SK-N-SH (cell line): ENCODE results near the gene OR52E4. TPM values are rescaled to one million over a fixed set of nuclear protein-coding genes. Genes with fewer than 3 reads are reported as not detected.

Experiments used
- CTCF ChIA-PET: fragments of 300-600, 350-600 bp; formaldehyde crosslinking; extraction: SDS; loops from one replicate; lab custom pipeline; 2021; lab: Yijun Ruan, JAX
- POLR2A ChIA-PET: fragments of 350-600 bp; sonication (Branson Sonifier 250); formaldehyde crosslinking; extraction: SDS; loops from one replicate; lab custom pipeline; 2020; ENCODE audit warnings: antibody characterized with exemption, inconsistent platforms; lab: Yijun Ruan, JAX
- DNase-seq: peaks from one replicate; pipeline ENCODE4 v3.0.0; 2012
- H2AFZ ChIP-seq: fragments of 200-600 bp; sonication (generic); 2 replicates; pipeline ENCODE4 v1.8.1; 2016; ENCODE audit warnings: antibody characterized with exemption, mild to moderate bottlenecking, low read depth
- H3F3A ChIP-seq: fragments of 200-600 bp; sonication (generic); replicated peaks from 2 replicates; pipeline ENCODE3; 2016; ENCODE audit warnings: antibody characterized with exemption, mild to moderate bottlenecking; ENCODE audit not compliant: insufficient read depth
- H3K27ac ChIP-seq, 2 experiments: fragments of 200-500 bp in 1 of 2; fragments of 200-600 bp in 1 of 2; sonication (Bioruptor generic) in 1 of 2; sonication (generic), shearing (Covaris generic) in 1 of 2; 2 replicates each; pipeline versions ENCODE4 v1.5.1 to v1.6.1; 2014 to 2016; ENCODE audit warnings: low read depth in 2 of 2, inconsistent platforms in 1 of 2, low read length in 1 of 2, mild to moderate bottlenecking in 1 of 2, mixed read lengths in 1 of 2
- H3K27me3 ChIP-seq: fragments of 200-600 bp; sonication (generic), shearing (Covaris generic); 2 replicates; pipeline ENCODE4 v1.6.1; 2016; ENCODE audit warnings: mixed run types; ENCODE audit not compliant: insufficient read depth
- H3K36me3 ChIP-seq, 2 experiments: fragments of 200-500 bp in 1 of 2; fragments of 200-600 bp in 1 of 2; sonication (Bioruptor generic) in 1 of 2; sonication (generic) in 1 of 2; replicated peaks in 1 of 2; 2 replicates each; pipeline versions ENCODE3 to v1.5.1; 2014 to 2016; ENCODE audit warnings: low read length in 1 of 2, mild to moderate bottlenecking in 1 of 2; ENCODE audit not compliant: insufficient read depth in 2 of 2, control insufficient read depth in 1 of 2
- H3K4me1 ChIP-seq, 2 experiments: fragments of 200-500 bp in 1 of 2; fragments of 200-600 bp in 1 of 2; sonication (Bioruptor generic) in 1 of 2; sonication (generic), shearing (Covaris generic) in 1 of 2; 2 replicates each; pipeline versions ENCODE4 v1.5.1 to v1.6.1; 2014 to 2016; ENCODE audit warnings: low read depth in 1 of 2, low read length in 1 of 2, mixed run types in 1 of 2; ENCODE audit not compliant: insufficient read depth in 2 of 2, control insufficient read depth in 1 of 2
- H3K4me2 ChIP-seq: fragments of 200-600 bp; sonication (generic), shearing (Covaris generic); 2 replicates; pipeline ENCODE4 v1.6.1; 2017; ENCODE audit warnings: mixed run types
- H3K4me3 ChIP-seq, 2 experiments: fragments of 200-500 bp in 1 of 2; fragments of 200-600 bp in 1 of 2; sonication (Bioruptor generic) in 1 of 2; sonication (generic), shearing (Covaris generic) in 1 of 2; 2 replicates each; pipeline versions ENCODE4 v1.5.1 to v1.8.1; 2014 to 2016; ENCODE audit warnings: low read depth in 2 of 2, inconsistent platforms in 1 of 2, low read length in 1 of 2, mild to moderate bottlenecking in 1 of 2, mixed read lengths in 1 of 2, moderate library complexity in 1 of 2
- H3K79me2 ChIP-seq: fragments of 200-600 bp; sonication (generic); 2 replicates; pipeline ENCODE4 v1.8.1; 2017; ENCODE audit warnings: mild to moderate bottlenecking; ENCODE audit not compliant: insufficient read depth
- H3K9ac ChIP-seq: fragments of 200-600 bp; sonication (generic); 2 replicates; pipeline ENCODE4 v1.6.1; 2017; ENCODE audit warnings: mixed run types
- H3K9me2 ChIP-seq: fragments of 200-600 bp; sonication (generic); 2 replicates; pipeline ENCODE4 v1.6.1; 2017; ENCODE audit warnings: mixed run types
- H3K9me3 ChIP-seq: fragments of 200-600 bp; sonication (generic); 2 replicates; pipeline ENCODE4 v1.6.1; 2017; ENCODE audit warnings: mixed run types, mild to moderate bottlenecking, moderate library complexity
- H4K20me1 ChIP-seq: fragments of 200-600 bp; sonication (generic); 2 replicates; pipeline ENCODE4 v1.6.1; 2017; ENCODE audit warnings: mild to moderate bottlenecking, mixed run types; ENCODE audit not compliant: insufficient read depth
- ELF1 ChIP-seq: IDR thresholded peaks from 2 replicates; pipeline ENCODE4 v1.4.0; 2012
- GABPA ChIP-seq: IDR thresholded peaks from 2 replicates; pipeline ENCODE4 v1.4.0; 2012; ENCODE audit warnings: low read depth, mild to moderate bottlenecking
- GATA2 ChIP-seq: sonication (generic); formaldehyde crosslinking; IDR thresholded peaks from 2 replicates; pipeline ENCODE4 v1.5.0; 2020; ENCODE audit warnings: mild to moderate bottlenecking, missing genetic modification reagents
- MAX ChIP-seq: IDR thresholded peaks from 2 replicates; pipeline ENCODE4 v1.4.0; 2012; ENCODE audit warnings: low read depth
- NFIC ChIP-seq: IDR thresholded peaks from 2 replicates; pipeline ENCODE4 v1.4.0; 2012; ENCODE audit warnings: borderline replicate concordance
- RAD21 ChIP-seq: IDR thresholded peaks from 2 replicates; pipeline ENCODE4 v1.6.1; 2012; ENCODE audit warnings: mild to moderate bottlenecking, low read length
- RFX5 ChIP-seq: IDR thresholded peaks from 2 replicates; pipeline ENCODE4 v1.6.1; 2012; ENCODE audit warnings: mild to moderate bottlenecking, improper control_type of control experiment, low read length
- TAF1 ChIP-seq: IDR thresholded peaks from 2 replicates; pipeline ENCODE4 v1.6.1; 2012; ENCODE audit warnings: low read depth, mild to moderate bottlenecking, low read length, moderate library complexity, borderline replicate concordance
- WGBS: methylation state at CpG from one replicate; pipeline ENCODE4 v1.1.6; 2017; ENCODE audit warnings: low lambda C conversion rate; 5-methylcytosine and 5-hydroxymethylcytosine counted together
- polyA plus RNA-seq, 3 experiments: library from polyadenylated mRNA; depleted of rRNA; stranded (reverse); fragments of >200 nt; gene quantifications; 2 replicates each; pipeline ENCODE4 v1.2.3, GENCODE V29; 2012
- TF ChIP-seq, protein P1 (sequence below): fragments of 150-350 bp; IDR thresholded peaks from 2 replicates; pipeline ENCODE4 v1.6.1; 2016; ENCODE audit warnings: mild to moderate bottlenecking, low read depth, low read length

The OR52E4 gene
- polyA plus RNA-seq, 1 of the 3 experiments (the other 2 are of a cell fraction): not detected

DNA sequence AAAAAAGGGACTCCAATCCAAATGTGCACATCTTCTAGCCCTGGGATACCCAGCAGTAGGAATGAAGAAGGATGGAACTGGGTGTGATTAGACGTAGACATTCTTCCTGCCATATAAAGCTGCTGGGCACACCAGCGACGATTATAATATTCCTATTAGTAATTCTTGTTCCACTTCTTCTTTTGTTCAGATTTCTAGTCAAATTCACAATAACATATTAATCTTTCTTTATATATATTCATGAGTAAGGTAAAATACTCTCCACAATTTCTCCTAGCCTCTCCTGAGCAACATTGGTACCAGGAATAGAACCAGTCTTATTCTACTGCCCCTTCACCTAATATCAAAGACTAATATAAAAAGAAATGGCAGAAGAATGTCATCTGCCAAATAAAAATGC is 22.8 kb upstream of the OR52E4 start, which contains the start of gene OR52E8:
Gene OR52E8 (minus strand): TSS at position 101 of the 400 bp plus-strand sequence. CDS start 0 bp downstream, at position 101.
- H3K4me3 ChIP-seq: no peak within 1 kb of the TSS
- no peaks in the 10 kb centered on the region for H4K20me1 ChIP-seq
- WGBS: 3% methylated on average over 3 of the region's 3 CpGs
- no peak within 1 kb of the TSS for H3K4me2 ChIP-seq
- H3K4me1 ChIP-seq: no peaks in the 10 kb centered on the region
- no peaks in the 10 kb centered on the region for H3K79me2 ChIP-seq
- no peak for TF ChIP-seq ELF1
- no peak for TF ChIP-seq NFIC
- TF ChIP-seq MAX: no peak
- no peak for TF ChIP-seq RFX5
- no peak within 1 kb of the TSS for H3K9ac ChIP-seq
- H3K27ac ChIP-seq: no peak within 1 kb of the TSS
- ChIA-PET CTCF (no interaction called here), POLR2A (no interaction called here)
- H3K9me2 ChIP-seq: no peaks in the 10 kb centered on the region
- H3F3A ChIP-seq: no peaks in the 10 kb centered on the region
- no peaks in the 10 kb centered on the region for H3K36me3 ChIP-seq
- no peak within 1 kb of the TSS for H2AFZ ChIP-seq
- no peak for DNase-seq
- H3K9me3 ChIP-seq: no peaks in the 10 kb centered on the region
- no peaks in the 10 kb centered on the region; the same call in 1 of the 2 replicates for H3K27me3 ChIP-seq

- CTCF ChIA-PET: no interaction called here
- Histone ChIP-seq H3K4me1 (no peaks in the 10 kb centered on the region), H3K9me3 (no peaks in the 10 kb centered on the region), H3K79me2 (no peaks in the 10 kb centered on the region), H3F3A (no peaks in the 10 kb centered on the region), H2AFZ (no peak overlapping the region), H3K9me2 (no peaks in the 10 kb centered on the region), H3K4me2 (no peak overlapping the region), H3K27ac (no peak overlapping the region), H4K20me1 (no peaks in the 10 kb centered on the region), H3K27me3 (no peaks in the 10 kb centered on the region), H3K9ac (no peak overlapping the region), H3K4me3 (no peak overlapping the region), H3K36me3 (no peaks in the 10 kb centered on the region)
- POLR2A ChIA-PET: no interaction called here
- no peak for TF ChIP-seq GATA2
- TF ChIP-seq, protein P1, sequence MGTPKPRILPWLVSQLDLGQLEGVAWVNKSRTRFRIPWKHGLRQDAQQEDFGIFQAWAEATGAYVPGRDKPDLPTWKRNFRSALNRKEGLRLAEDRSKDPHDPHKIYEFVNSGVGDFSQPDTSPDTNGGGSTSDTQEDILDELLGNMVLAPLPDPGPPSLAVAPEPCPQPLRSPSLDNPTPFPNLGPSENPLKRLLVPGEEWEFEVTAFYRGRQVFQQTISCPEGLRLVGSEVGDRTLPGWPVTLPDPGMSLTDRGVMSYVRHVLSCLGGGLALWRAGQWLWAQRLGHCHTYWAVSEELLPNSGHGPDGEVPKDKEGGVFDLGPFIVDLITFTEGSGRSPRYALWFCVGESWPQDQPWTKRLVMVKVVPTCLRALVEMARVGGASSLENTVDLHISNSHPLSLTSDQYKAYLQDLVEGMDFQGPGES: no peak
- no peak for TF ChIP-seq RAD21
- no peak for TF ChIP-seq GABPA
- 11% methylated on average over 2 of the region's 2 CpGs for WGBS
- DNase-seq: no peak
These were observed 14.6 kb upstream of the OR52E4 start for GRCh38 chr11:5865826-5866225.

DNA sequence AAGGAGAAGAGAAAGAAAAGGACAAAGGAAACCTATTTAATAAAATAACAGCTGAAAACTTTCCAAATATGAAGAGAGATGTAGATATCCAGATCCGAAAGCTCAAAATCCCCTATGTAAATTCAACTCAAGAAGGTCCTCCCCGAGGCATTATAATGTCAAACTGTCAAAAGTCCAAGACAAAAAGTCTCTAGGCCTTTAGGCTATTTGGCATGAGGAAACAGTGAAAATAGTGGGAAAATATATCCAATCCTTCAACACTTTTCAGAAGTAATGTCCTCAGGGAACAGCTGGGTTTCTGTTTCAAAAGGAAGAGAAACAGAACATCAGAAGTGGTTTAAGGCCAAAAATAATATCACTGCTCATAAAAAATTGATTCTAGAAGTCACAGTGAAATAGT is 1.9 kb upstream of the OR52E4 start:
- WGBS: 0% methylated on average over 2 of the region's 2 CpGs
- Histone ChIP-seq H3K36me3 (no peaks in the 10 kb centered on the region), H3K79me2 (no peaks in the 10 kb centered on the region), H3K9ac (no peak overlapping the region), H3K4me3 (no peak overlapping the region), H2AFZ (no peak overlapping the region), H3K4me1 (no peaks in the 10 kb centered on the region), H3K27ac (no peak overlapping the region), H3K4me2 (no peak overlapping the region), H3K9me2 (no peaks in the 10 kb centered on the region), H3F3A (no peaks in the 10 kb centered on the region), H4K20me1 (no peaks in the 10 kb centered on the region), H3K27me3 (no peaks in the 10 kb centered on the region; the same call in 1 of the 2 replicates), H3K9me3 (no peaks in the 10 kb centered on the region)
- ChIA-PET CTCF (no interaction called here), POLR2A (no interaction called here)
- no peak for TF ChIP-seq TAF1
- no peak for TF ChIP-seq NFIC
- DNase-seq: no peak
